ENCODE results near the gene LYL1.

LYL1 gene

GRCh38 chr19:13076320-13076719, 26.3 kb downstream of the LYL1 start:
- peaks cover 3% of the 10 kb centered on the region; the same call in 1 of the 2 replicates for H3K36me3 ChIP-seq
- TF ChIP-seq, protein P1, sequence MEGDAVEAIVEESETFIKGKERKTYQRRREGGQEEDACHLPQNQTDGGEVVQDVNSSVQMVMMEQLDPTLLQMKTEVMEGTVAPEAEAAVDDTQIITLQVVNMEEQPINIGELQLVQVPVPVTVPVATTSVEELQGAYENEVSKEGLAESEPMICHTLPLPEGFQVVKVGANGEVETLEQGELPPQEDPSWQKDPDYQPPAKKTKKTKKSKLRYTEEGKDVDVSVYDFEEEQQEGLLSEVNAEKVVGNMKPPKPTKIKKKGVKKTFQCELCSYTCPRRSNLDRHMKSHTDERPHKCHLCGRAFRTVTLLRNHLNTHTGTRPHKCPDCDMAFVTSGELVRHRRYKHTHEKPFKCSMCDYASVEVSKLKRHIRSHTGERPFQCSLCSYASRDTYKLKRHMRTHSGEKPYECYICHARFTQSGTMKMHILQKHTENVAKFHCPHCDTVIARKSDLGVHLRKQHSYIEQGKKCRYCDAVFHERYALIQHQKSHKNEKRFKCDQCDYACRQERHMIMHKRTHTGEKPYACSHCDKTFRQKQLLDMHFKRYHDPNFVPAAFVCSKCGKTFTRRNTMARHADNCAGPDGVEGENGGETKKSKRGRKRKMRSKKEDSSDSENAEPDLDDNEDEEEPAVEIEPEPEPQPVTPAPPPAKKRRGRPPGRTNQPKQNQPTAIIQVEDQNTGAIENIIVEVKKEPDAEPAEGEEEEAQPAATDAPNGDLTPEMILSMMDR (IDR thresholded peaks at IDR 0.05; ENCODE audit: low read depth, low read length) = no peak
- DNase-seq = no peak
- no peaks in the 10 kb centered on the region for H3K9me3 ChIP-seq
- no peaks in the 10 kb centered on the region for H3K27me3 ChIP-seq
- peaks cover 33% of the 10 kb centered on the region for H3K4me1 ChIP-seq
- no peak overlapping the region for H3K4me3 ChIP-seq (ENCODE audit: low read depth, low read length)

DNA sequence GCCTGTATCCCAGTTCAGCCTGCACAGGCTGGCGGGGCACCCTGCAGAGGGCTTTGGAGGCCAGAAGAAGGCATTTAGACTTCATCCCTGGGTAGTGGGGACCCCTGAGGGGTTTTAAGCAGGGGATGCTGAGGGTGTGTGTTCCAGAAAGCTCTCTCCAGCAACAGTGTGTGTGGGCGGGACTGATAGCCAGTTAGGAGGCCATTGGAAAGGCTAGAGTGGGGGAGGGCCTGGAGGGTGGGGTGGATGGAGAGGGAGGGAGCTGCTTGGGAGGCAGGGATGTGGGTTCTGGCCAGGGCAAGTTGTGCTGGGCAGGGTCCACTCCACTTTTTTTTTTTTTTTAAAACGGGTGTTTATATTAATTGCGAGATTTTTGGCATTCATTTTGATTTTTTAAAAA, 28.3 kb downstream of the LYL1 start:
- no peak for DNase-seq
- H3K4me3 ChIP-seq (ENCODE audit: low read depth, low read length) = no peak overlapping the region
- TF ChIP-seq, protein P1 (IDR thresholded peaks at IDR 0.05; ENCODE audit: low read depth, low read length) = no peak
- no peaks in the 10 kb centered on the region for H3K9me3 ChIP-seq
- H3K27me3 ChIP-seq = no peaks in the 10 kb centered on the region
- H3K4me1 ChIP-seq = peaks cover 32% of the 10 kb centered on the region
- peaks cover 3% of the 10 kb centered on the region; the same call in 1 of the 2 replicates for H3K36me3 ChIP-seq

DNA sequence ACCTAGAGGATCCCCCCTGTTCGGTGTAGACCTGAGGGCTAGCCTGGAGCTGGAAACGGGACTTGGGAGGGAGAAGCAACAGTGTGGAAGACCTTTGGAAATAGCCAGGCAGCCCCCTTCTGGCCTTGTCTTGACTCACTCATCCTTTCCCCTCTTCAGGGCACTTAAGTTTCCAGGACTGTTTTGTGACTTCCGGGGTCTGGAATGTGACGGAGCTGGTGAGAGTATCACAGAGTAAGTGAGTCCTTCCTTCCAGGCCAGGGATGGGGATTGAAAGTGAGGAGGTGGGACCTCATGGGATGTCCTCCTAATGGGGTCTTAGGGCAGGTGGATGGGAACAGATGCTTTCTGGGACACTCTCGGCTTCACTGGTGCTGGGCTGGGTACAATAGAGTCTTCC, 29.4 kb downstream of the LYL1 start:
- no peak for DNase-seq
- peaks cover 24% of the 10 kb centered on the region for H3K4me1 ChIP-seq
- no peak overlapping the region for H3K4me3 ChIP-seq (ENCODE audit: low read depth, low read length)
- peaks cover 3% of the 10 kb centered on the region; the same call in 1 of the 2 replicates for H3K36me3 ChIP-seq
- H3K27me3 ChIP-seq = no peaks in the 10 kb centered on the region
- no peaks in the 10 kb centered on the region for H3K9me3 ChIP-seq
- TF ChIP-seq, protein P1 (IDR thresholded peaks at IDR 0.05; ENCODE audit: low read depth, low read length) = no peak

GRCh38 chr19:13072188-13072908, 30.3 kb downstream of the LYL1 start:
- Histone ChIP-seq H3K9me3 (no peaks in the 10 kb centered on the region), H3K27me3 (no peaks in the 10 kb centered on the region)
- TF ChIP-seq, protein P1 (IDR thresholded peaks at IDR 0.05; ENCODE audit: low read depth, low read length) = no peak

DNA sequence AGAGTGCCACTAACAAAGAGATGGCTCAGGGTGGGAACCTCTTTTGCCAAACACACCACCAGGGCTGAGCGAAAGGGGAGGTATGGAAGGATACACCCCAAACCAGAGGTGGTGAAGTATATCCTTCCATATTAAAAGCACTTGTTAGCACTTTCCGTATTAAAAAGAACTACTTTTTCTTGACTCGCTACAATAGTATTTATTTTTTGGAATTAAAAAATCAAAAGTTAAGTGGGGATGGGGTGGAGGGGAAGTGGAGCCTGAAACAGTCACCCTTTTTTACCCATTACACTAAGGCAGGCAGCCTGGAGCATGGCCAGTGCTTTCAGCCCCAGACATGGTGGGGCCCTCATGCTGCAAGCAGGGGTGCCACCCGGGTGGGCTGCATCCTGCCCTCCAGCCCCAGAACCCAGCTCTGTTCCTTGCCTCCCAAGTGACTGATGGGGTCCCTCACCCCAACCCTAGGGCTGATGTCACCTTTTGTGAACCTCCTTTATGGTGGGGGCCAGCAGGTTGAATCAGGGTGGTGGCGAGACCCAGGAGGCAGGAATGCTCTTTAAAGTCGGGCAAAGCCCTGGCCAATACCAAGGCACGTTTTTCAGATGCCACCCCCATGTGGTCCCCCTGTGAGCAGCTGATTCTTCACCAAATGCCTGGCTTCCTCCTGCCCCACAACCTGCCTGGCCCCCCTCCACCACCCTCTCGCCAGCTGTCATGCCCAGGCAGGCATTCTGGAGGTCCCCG, 31.0 kb downstream of the LYL1 start:
- Histone ChIP-seq H3K4me1 (peaks cover 9% of the 10 kb centered on the region; the same call in 1 of the 2 replicates), H3K36me3 (peaks cover 3% of the 10 kb centered on the region; the same call in 1 of the 2 replicates), H3K9me3 (no peaks in the 10 kb centered on the region), H3K4me3 (ENCODE audit: low read depth, low read length) (no peak overlapping the region), H3K27me3 (no peaks in the 10 kb centered on the region)
- TF ChIP-seq, protein P1 (IDR thresholded peaks at IDR 0.05; ENCODE audit: low read depth, low read length) = no peak
- no peak for DNase-seq

More at GRCh38 chr19:13072188-13072908, 30.3 kb downstream of the LYL1 start:
- Histone ChIP-seq H3K4me3 (ENCODE audit: low read depth, low read length) (no peak overlapping the region), H3K4me1 (peaks cover 16% of the 10 kb centered on the region), H3K36me3 (peaks cover 3% of the 10 kb centered on the region; the same call in 1 of the 2 replicates)
- DNase-seq = no peak

Data from BE2C (cell line).